NCI-H345 treated with DMSO at 0.1 percent for 48 hours (cell line): ENCODE results near the gene SNRPD1.
"Not testable (repeated sequence)": the region's sequence is repeated elsewhere in the genome, so short reads cannot be mapped to it uniquely, and the experiment has no call there.

Experiments
- DNase-seq: peaks from one replicate; lab custom pipeline; 2025; ENCODE audit not compliant: unreplicated experiment; lab: John Stamatoyannopoulos, UW

SNRPD1 gene

DNA sequence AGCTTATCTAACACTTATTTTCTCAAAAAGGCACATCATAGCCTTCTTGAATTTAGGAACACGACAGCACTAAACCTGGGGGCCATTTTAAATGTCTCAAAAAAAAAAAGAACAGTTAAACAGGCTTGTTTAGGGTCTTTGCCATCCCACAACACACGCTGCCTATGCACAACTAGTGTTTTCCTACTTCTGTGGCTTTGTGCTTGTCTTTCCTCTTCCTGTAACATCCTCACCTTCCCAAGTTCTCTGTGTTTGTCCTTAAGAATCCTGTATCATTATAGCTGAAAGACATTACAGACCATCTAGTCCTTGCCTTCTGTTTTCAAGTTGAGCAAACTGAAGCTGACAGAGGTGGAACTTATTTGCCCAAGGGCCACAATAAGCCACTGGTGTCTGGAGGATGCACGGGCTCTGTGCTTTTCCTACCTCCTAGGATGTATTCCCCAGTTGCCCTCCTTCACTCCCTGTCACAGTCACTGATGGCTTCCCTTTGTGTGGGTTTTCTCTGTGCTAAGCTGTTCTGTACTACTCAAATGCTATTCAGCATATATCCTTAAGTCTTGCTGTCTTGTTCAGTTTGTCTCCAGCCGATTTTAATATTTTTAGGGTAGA, 22.6 kb downstream of the SNRPD1 start:
- no peak for DNase-seq

DNA sequence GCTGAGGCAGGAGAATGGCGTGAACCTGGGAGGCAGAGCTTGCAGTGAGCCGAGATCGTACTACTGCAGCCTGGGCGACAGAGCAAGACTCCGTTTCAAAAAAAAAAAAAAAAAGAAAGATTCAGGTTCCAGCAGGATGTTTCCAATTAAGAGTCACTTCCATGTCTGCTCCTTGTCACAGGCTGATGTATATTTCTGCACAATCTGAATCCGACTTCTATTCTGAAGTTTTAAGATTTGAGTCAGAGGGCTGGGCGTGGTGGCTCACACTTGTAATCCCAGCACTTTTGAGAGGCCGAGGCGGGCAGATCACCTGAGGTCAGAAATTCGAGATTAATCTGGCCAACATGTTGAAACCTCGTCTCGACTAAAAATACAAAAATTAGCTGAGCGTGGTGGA, 24.7 kb downstream of the SNRPD1 start:
- DNase-seq, result no peak

DNA sequence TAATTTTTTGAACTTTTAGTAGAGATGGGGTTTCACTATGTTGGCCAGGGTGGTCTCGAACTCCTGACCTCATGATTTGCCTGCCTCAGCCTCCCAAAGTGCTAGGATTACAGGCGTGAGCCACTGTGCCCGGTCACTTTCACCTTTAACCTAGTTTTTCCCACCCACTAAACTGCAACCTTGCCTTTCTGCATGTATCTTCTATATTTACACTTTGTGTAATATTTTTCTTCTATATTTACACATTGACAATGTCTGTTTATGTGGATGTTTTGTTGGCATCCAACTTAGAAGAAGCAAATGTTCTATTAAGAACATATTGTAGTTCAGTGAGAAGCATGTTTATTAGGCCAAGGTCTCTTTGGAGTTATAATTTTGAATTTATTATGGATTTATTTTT, 26.7 kb downstream of the SNRPD1 start:
- DNase-seq, result no peak

DNA sequence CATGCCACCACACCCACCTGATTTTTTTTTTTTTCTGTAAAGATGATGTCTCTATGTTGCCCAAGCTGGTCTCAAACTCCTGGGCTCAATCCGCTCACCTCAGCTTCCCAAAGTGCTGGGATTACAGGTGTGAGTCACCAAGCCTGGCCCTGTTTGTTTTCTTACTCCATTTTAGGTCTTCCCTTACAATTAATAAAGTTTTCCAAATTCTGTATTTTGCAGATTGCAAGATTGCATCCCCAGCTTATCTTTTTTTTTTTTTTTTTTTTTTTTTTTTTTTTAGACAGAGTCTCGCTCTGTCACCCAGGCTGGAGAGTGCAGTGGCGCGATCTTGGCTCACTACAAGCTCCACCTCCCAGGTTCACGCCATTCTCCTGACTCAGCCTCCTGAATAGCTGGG, 28.3 kb downstream of the SNRPD1 start:
- not testable (repeated sequence) for DNase-seq

DNA sequence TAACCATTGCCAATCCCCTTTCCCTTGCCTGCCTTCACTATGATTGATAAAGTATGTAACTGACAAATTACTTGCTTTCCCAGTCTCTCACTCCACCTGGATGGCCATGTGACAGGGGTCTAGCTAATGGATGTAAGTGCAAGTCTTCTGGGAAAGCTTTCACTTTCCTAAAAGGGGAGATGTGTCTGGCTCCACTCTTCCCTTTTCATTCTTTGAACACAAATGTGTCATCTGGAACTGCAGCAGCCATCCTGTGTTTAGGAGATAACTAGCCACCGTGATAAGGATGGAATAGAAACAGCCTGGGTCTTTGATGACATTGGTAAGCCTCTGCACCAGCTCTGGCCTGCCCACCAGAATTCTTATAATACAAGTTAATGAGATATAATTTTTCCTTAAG, 38.2 kb downstream of the SNRPD1 start:
- DNase-seq, result no peak

DNA sequence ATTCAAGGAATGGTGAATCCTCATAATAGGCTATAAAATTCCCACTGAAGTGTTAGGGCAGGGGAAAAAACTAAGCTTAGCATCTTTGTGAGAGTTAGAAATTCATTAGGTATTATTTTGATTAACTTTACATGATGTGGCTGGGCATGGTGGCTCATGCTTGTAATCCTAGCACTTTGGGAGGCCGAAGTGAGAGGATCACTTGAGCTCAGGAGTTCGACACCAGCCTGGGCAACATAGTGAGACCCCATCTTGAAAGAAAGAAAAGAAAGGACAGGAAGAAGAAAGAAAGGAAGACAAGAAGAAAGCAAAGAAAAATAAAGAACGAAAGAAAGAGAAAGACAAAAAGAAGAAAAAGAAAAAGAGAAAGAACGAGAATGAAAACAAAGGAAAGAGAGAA, 40.0 kb downstream of the SNRPD1 start:
- no peak for DNase-seq

DNA sequence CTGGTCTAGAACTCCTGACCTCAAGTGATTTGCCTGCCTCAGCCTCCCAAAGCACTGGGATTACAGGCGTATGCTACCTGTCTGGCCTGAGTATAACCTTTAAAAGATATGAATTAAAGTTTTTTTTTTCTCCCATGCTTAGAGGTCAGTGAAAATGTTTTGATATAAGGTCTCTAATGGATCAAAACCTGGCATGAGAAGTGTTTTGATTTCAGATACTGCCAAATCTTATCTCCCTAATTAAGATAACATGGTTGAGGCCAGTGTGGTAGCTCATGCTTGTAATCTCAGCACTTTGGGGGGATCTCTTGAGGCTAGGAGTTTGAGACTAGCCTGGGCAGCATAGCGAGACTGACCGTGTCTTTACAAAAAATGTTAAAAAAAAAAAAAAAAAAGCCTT, 41.2 kb downstream of the SNRPD1 start:
- no peak for DNase-seq

DNA sequence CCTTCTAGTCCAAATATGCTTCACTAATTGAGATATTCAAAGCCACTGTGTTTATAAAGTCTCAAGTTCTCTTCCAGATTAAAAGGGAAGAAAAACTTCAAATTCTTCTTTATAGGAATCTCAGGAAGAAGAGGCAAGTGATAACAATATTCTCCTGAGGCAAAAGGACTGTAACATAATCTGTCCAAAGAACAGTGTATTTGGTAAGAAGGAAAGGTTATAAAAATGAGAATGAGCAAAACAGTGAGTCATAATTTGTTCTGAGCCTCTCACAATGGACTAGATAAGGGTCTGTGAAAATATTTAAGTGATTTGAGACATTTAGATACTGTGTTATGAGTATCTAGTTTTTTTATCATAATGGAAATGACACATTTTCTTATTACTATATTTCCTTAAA, 44.3 kb downstream of the SNRPD1 start:
- no peak for DNase-seq

DNA sequence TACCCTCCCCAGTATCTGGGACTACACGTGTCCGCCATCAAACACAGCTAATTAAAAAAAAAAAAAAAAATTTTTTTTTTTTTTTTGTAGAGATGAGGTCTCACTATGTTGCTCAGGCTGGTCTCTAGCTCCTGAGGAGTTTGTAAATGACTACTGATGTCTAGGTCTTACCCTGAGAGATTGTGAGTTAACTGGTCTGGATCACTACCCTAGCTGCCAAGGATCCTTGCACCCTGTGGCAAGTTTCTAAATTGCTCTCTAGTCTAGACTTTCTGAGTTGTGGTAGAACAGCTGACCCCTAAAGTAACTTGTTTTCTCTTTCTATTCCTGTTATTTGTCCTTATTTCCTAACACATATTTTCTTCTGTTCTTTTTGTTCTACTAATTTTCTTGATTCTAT, 48.0 kb downstream of the SNRPD1 start:
- DNase-seq, result no peak

DNA sequence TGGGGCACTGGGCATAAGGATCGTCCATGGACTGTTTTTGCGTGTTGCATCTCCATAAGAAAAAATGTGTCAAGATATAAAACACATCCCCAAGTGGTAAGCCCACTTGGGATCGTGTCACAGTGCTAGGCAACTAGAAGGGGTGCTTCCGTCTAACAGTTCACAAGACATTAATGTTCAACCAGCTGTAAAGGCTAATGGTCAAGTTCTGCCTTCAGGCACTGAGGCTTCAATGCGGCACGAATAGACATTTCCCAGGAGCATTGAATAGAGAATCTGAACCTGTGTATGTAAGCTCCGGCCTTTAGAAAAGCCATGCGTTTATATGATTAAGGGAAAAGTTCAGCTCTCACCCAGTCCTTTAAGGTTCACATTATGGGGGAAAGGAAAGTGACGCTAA, 50.5 kb downstream of the SNRPD1 start:
- no peak for DNase-seq

DNA sequence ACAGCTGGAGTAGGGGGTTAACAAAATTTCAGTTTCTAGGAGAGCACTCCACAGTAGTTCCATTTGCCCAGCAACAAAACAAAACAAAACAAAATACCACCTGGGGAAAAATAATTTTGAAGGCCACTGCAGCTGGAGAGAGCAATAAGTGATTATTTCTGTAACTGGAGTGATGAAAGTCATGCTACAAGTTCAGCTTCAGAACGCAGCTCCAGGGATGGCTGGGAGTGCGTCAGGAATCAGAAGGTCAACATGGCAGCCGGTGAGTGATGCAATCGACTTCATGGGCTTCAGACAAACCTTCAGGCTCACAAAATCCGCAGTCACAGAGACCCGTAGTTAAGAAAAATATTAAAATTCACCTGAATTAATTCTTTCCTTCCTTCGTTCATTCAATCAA, 51.5 kb downstream of the SNRPD1 start:
- no peak for DNase-seq

DNA sequence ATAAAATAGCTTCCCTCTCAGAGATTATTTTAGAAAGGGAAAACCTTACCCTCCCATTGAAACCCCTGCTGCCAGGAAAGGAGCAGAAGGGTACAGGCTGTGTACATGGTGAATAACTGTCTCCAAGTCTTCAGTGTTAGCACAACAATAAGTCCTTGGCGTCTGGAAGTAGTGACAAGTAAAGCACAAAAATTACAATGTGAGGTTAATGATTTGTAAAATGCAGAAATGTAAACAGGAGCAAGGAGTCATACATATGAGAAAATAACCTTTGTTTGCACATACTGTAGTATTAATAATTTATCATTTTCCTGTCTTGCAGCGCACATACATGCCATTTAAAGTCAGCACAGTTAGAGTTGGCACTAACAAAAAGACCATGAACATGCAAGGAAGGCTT, 52.0 kb downstream of the SNRPD1 start:
- no peak for DNase-seq

DNA sequence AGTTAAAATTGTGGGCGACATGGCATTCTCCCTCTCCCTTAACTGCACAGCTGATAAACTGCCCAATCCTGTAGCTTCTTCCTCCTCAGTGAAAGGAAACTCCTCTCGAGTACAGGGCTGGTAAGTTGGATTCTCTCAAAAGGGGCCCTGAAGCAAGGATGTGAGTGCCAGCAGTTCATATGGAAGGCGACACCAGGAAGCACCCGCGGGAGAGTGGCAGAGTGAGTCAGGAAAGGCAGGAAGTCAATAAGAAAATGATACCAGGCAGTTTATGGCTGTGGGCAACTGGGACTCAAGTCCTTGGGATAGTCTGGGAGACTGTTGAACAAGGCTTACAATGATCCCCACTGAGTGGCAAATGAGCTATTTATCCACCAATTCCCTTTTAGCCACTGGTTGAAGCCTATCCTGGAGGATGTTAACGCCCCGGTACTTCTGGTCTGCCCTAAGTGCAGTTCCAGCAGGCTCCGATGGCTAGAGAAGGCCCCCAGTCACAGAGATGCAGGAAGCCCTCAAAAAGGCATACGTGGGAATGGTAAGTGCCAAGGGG, 57.7 kb downstream of the SNRPD1 start:
- no peak for DNase-seq

DNA sequence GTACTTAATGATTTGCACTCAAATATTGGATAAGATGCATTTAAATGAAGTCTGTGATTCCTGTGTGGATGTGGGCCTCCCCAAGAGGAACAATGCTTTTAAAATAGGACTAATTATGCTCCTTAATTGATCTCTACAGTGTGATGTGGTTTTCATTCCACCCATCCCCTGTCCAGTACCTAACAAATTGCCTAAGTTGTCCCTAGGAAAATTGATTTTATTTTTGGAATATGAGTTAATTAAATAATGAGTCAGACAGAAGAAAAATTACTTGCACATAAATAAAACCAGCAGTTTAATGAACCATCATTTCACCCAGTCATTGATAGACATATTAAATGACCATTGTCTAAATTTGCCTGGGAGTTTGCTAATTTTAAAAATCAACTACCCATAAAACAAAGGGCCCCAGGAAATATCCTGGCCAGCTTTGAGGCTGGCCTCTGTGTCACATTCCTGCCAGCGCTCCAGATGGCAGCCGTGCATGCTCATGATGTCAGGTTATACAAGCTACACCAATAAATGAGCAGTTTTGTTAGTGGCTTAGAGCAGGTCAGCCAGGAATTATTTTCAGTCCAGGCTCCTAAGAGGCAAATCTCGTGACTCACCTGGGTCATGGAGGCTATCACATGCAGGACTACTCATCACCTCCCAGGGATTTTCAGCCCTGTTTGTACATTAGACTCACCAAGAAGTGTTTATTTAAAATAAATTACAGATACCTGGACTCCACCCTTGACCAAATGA, 60.6 kb downstream of the SNRPD1 start:
- no peak for DNase-seq

DNA sequence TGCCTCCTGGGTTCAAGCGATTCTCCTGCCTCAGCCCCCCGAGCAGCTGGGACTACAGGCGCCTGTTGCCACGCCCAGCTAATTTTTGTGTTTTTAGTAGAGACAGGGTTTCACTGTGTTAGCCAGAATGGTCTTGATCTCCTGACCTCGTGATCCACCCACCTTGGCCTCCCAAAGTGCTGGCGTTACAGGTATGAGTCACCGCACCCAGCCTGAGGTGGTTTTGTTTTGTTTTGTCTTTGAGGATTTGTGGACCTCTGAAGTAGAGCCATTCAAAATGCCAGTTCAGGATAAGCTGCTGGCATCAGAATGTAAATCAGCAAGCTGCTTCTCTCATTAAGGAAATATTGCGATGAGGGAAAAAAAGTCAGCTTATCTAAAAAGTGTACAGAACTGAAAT, 63.2 kb downstream of the SNRPD1 start:
- not testable (repeated sequence) for DNase-seq

DNA sequence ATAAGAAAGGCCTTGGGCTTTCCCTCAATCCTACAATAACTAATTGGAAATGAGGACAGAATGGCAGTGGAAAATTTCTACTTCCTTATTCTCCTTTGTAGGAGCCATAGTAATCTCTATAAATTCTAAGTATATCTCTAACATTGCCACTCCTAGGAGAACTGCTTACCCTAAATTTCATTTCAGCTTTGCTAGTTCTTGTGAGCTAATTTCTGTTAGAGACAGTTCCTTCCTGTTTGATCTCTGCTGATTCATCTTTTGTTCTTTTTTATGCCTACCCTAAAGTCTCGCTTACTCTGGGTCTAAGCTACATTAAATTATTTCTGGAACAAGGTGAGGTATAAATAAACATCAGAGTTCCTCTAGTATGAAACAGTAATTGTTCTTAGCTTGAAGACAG, 66.7 kb downstream of the SNRPD1 start:
- DNase-seq, result no peak

DNA sequence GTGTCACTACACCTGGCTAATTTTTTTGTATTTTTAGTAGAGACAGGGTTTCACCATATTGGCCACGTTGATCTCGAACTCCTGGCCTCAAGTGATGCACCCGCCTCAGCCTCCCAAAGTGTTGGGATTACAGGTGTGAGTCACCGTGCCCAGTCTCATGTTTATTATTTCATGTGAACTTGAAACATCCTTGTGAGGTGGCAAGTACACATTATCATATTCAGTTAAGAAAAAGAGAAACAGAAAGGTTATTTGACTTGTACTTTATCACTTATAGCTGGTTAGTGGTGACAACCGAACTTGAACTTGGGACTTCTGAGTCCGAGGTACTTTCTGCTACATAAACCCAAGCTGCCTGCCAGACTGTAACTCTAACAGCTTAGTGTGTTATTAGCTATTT, 68.0 kb downstream of the SNRPD1 start:
- DNase-seq, result no peak

DNA sequence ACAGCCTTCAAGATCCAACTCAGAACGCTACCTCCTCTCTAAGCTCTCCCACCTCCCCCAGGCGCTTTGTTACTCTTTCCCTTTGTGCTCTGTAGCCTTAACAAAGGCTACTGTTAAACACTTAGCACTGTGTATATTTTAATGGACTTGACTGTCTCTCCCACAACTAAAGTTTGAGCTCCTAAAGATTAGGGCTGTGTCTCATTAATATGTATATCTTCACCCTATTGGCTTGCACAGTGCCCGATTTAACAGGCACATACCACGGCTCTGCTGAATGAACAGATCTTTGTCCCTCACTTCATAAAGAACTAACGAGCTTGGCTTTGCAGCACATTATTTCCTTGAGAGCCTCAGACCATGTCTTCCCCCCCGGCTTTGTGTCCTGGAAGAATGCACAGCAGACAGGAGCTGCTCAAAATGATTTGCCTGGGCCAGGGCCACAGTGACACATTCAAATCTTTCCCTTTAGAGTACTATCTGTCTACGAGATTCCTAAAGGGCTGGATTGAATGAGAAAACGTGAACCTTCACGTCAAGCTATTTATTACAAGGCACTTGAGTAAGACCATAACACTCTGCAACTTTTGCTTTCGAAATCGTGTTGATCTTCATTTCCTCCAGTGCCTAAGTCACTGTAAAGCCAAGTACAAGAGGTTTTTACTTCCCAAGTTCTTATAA, 70.4 kb downstream of the SNRPD1 start:
- DNase-seq, result no peak
